ENCODE results near the gene SPOPL. TPM values are rescaled to one million over a fixed set of nuclear protein-coding genes. Genes with fewer than 3 reads are reported as not detected.

SPOPL gene
- total RNA-seq, 2 donors from 2014 or later, result 9.9 to 20.5 TPM

DNA sequence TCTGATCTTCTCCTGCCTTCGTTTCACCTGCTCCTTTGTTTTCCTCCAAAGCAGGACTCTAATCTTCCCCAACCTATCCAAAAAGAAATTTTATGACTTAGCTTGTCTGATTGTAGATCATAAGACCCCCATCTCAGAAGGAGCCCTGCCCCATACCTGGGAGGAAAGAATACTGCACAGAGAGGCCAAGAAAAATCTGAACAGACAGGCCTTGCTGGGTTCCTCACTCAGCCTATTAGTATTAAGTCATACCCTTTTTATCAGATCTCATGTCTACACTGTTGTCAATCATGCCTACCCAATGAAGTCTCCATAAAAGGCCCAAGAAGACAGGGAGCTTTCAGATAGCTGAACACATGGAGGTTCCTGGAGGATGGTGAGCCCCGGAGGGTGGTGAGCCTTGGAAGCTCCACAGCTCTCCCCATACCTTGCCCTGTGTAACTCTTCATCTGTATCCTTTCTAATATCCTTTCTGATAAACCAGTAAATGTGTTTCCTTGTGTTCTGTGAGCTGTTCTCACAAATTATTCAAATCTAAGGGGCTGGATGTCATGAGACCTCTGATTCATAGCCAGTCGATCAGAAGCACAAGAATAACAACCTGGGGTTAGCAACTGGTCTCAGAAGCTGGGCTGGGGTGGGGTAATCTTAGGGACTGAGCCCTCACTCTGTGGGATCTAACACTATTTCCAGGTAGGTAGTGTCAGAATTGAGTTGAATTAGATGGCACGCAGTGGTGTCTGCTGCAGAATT is 108.8 kb downstream of the SPOPL start:
- H3K36me3 ChIP-seq (replicated peaks in 1 of 2; ENCODE audit: insufficient read depth in 1 of 2, low read depth in 2 of 2), result no peaks in the 10 kb centered on the region
- no peak overlapping the region for H3K4me3 ChIP-seq
- 85 to 92% methylated on average over 4 of the region's 4 CpGs for WGBS, 2 donors
- intact Hi-C loops (cut with DNase I), result no loop called here
- no peaks in the 10 kb centered on the region for H3K4me1 ChIP-seq
- H3K27me3 ChIP-seq, result no peaks in the 10 kb centered on the region
- H3K9me3 ChIP-seq, result no peaks in the 10 kb centered on the region
- no peak for ATAC-seq
- no peak for TF ChIP-seq POLR2A (IDR thresholded peaks at IDR 0.05)
- TF ChIP-seq, protein P1, sequence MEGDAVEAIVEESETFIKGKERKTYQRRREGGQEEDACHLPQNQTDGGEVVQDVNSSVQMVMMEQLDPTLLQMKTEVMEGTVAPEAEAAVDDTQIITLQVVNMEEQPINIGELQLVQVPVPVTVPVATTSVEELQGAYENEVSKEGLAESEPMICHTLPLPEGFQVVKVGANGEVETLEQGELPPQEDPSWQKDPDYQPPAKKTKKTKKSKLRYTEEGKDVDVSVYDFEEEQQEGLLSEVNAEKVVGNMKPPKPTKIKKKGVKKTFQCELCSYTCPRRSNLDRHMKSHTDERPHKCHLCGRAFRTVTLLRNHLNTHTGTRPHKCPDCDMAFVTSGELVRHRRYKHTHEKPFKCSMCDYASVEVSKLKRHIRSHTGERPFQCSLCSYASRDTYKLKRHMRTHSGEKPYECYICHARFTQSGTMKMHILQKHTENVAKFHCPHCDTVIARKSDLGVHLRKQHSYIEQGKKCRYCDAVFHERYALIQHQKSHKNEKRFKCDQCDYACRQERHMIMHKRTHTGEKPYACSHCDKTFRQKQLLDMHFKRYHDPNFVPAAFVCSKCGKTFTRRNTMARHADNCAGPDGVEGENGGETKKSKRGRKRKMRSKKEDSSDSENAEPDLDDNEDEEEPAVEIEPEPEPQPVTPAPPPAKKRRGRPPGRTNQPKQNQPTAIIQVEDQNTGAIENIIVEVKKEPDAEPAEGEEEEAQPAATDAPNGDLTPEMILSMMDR (IDR thresholded peaks at IDR 0.05), result no peak
- no peak for DNase-seq
- H3K27ac ChIP-seq, result no peak overlapping the region

DNA sequence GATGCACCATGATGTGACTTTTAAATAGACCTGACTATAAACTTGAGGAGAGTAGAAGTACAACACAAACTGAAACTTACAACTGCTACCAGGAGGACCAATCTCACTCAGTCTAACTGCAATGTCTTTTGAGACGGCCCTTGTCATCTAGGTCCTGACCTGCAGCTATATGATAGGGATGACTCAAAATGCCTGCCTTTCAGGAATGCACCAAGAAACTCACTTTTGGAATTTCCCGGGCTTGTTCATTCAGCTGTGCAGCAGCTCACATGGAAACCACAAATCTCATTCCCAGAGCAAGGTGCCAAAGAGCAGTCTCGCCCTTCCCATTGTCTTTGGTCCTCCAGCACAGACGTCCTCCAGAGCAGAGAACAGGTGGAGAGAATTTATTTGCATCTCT is 113.7 kb downstream of the SPOPL start:
- WGBS, 2 donors, result 60 to 70% methylated on average over 4 of the region's 4 CpGs
- no peaks in the 10 kb centered on the region for H3K9me3 ChIP-seq
- no peak for ATAC-seq
- no peaks in the 10 kb centered on the region for H3K4me1 ChIP-seq
- H3K27ac ChIP-seq, result no peak overlapping the region
- DNase-seq, result no peak
- H3K36me3 ChIP-seq (replicated peaks in 1 of 2; ENCODE audit: insufficient read depth in 1 of 2, low read depth in 2 of 2), result no peaks in the 10 kb centered on the region
- intact Hi-C loops (cut with DNase I), result no loop called here
- TF ChIP-seq POLR2A (IDR thresholded peaks at IDR 0.05), result no peak
- TF ChIP-seq, protein P1 (IDR thresholded peaks at IDR 0.05), result no peak
- H3K4me3 ChIP-seq, result no peak overlapping the region
- no peaks in the 10 kb centered on the region for H3K27me3 ChIP-seq

DNA sequence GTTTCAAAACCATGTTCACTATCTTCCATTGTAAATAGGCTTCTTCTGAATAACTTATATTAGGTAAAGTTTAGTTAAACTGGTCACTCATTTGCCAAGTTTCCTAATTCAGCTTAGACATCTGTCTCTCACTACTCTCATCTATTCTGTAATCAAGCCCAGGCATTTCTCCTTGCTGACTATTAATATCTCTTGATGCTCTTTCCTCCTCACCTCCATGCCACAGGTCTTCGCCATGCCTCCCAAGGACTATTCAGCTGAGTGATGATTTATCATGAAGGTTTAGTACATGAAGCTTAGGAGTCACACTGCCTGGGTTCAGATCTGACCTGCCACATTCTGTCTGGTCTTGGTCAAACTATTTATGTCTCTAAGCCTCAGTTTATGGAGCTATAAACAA is 115.5 kb downstream of the SPOPL start:
- intact Hi-C loops (cut with DNase I), result no loop called here
- DNase-seq (no peak), ATAC-seq (no peak)
- no peak for TF ChIP-seq POLR2A (IDR thresholded peaks at IDR 0.05)
- TF ChIP-seq, protein P1 (IDR thresholded peaks at IDR 0.05), result no peak
- H3K36me3 ChIP-seq (replicated peaks in 1 of 2; ENCODE audit: insufficient read depth in 1 of 2, low read depth in 2 of 2), result no peaks in the 10 kb centered on the region
- no peaks in the 10 kb centered on the region for H3K9me3 ChIP-seq
- WGBS, 2 donors, result 79 to 91% methylated on average over 1 of the region's 1 CpG
- no peak overlapping the region for H3K4me3 ChIP-seq
- H3K4me1 ChIP-seq, result no peaks in the 10 kb centered on the region
- H3K27me3 ChIP-seq, result no peaks in the 10 kb centered on the region
- H3K27ac ChIP-seq, result no peak overlapping the region

DNA sequence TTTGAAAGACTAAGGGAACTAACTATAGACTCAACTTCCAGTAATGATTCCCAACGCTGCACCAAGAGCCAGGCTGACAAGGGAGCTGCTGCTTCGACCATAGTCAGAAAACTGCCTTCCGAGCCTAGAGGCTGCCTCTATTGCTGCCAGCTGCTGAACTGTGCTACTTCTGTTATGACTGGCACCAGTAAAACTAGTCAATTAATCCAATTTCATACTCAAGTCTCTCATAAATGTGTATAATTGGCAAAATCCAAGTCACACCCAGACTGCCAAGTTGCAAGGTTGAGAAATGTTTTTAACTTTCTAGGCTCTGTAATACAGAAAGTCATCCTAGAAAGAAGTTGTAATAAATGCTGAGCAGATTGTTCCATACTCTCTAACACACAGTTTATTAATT is 117.4 kb downstream of the SPOPL start:
- Histone ChIP-seq H3K27ac (no peak overlapping the region), H3K9me3 (no peaks in the 10 kb centered on the region), H3K4me3 (no peak overlapping the region), H3K36me3 (replicated peaks in 1 of 2; ENCODE audit: insufficient read depth in 1 of 2, low read depth in 2 of 2) (no peaks in the 10 kb centered on the region), H3K4me1 (no peaks in the 10 kb centered on the region), H3K27me3 (no peaks in the 10 kb centered on the region)
- DNase-seq (no peak), ATAC-seq (no peak)
- intact Hi-C loops (cut with DNase I), result no loop called here
- 86 to 92% methylated on average over 3 of the region's 3 CpGs for WGBS, 2 donors
- TF ChIP-seq, protein P1 (IDR thresholded peaks at IDR 0.05), result no peak
- no peak for TF ChIP-seq POLR2A (IDR thresholded peaks at IDR 0.05)

DNA sequence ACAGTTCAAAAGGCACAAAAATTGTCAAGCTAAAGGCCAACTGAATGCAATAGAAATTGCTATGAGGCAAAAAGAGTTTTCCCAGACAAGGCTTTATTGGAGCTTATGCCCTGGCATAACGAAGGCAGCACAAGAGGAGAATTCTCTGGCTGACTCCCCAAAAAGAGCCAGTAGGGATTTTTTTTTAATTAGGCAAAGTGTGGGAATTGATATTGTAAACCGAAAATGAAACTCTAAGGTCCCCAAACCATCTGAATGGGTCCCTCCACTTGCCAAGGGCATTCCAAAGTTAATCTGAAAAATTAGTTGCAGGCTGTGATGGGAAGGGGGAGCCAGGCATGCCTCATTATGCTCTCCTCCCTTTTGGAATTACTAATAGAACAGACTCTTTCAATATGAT is 118.9 kb downstream of the SPOPL start:
- ATAC-seq (no peak), DNase-seq (no peak)
- 74 to 75% methylated on average over 2 of the region's 2 CpGs for WGBS, 2 donors
- H3K27ac ChIP-seq, result no peak overlapping the region
- no peaks in the 10 kb centered on the region for H3K9me3 ChIP-seq
- no peaks in the 10 kb centered on the region for H3K36me3 ChIP-seq (replicated peaks in 1 of 2; ENCODE audit: insufficient read depth in 1 of 2, low read depth in 2 of 2)
- TF ChIP-seq, protein P1 (IDR thresholded peaks at IDR 0.05), result no peak
- no peak for TF ChIP-seq POLR2A (IDR thresholded peaks at IDR 0.05)
- H3K4me3 ChIP-seq, result no peak overlapping the region
- intact Hi-C loops (cut with DNase I), result no loop called here
- no peaks in the 10 kb centered on the region for H3K4me1 ChIP-seq
- H3K27me3 ChIP-seq, result no peaks in the 10 kb centered on the region
